ENCODE data around the gene COX6A1. TPM values are rescaled to one million over a fixed set of nuclear protein-coding genes. Genes with fewer than 3 reads are reported as not detected.
A peak's percentile ranks its signal among the peaks of the same experiment; 100 is the strongest.
"Not testable (repeated sequence)": the region's sequence is repeated elsewhere in the genome, so short reads cannot be mapped to it uniquely, and the experiment has no call there.

Gene COX6A1
- total RNA-seq, 1 donor from 2014 or later: 255 TPM

DNA sequence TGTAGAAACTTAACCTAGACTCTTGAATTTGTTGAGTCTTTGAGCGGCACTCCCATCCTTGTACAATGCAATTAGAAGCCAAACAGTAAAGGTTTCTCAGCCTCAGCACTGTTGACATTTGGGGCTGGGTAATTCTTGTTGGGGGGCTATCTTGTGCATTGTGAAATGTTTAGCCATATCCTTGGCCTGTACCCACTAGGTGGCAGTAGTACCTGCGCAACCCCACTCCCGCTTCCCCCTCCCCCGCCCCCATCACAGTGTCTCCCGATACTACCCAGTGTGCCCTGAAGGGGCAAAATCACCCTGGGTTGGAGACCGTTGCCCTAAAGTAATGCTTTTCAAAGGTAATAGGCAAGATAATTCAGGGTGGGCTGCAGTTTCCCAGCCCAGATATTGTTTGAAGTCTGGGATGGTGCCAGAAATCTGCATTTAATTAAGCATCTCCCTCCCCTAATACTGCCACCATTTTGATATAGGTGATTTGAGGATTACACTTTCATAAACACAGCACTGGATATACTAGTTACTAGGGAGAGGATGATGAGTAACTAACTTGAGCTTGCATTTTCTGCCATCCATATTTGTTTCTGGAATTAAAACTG lies 1.8 kb downstream of the COX6A1 start:
- ATAC-seq (ENCODE audit: low read depth) (peak; percentile 46), DNase-seq (peak; percentile 21)
- TF ChIP-seq, protein P1, sequence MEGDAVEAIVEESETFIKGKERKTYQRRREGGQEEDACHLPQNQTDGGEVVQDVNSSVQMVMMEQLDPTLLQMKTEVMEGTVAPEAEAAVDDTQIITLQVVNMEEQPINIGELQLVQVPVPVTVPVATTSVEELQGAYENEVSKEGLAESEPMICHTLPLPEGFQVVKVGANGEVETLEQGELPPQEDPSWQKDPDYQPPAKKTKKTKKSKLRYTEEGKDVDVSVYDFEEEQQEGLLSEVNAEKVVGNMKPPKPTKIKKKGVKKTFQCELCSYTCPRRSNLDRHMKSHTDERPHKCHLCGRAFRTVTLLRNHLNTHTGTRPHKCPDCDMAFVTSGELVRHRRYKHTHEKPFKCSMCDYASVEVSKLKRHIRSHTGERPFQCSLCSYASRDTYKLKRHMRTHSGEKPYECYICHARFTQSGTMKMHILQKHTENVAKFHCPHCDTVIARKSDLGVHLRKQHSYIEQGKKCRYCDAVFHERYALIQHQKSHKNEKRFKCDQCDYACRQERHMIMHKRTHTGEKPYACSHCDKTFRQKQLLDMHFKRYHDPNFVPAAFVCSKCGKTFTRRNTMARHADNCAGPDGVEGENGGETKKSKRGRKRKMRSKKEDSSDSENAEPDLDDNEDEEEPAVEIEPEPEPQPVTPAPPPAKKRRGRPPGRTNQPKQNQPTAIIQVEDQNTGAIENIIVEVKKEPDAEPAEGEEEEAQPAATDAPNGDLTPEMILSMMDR (IDR thresholded peaks at IDR 0.05): no peak
- Mint-ChIP-seq H3K27me3 (no peaks in the 10 kb centered on the region), H3K4me3 (peak overlapping the region; percentile 24), H3K36me3 (ENCODE audit: low read depth) (peaks cover 57% of the 10 kb centered on the region), H3K4me1 (peaks cover 29% of the 10 kb centered on the region), H3K9me3 (no peaks in the 10 kb centered on the region), H3K27ac (no peak overlapping the region)
- ChIA-PET POLR2A (interaction anchor here (0.6 to 1.0 kb wide), 2 partner anchors 10 to 239 kb away, joined by 3 to 11 read pairs; partner anchors contain the start of gene RPLP0), CTCF (interaction anchor here (1.1 to 1.6 kb wide), 3 partner anchors 27 to 30 kb away, joined by 3 to 4 read pairs (median 3); no protein-coding TSS in a partner anchor)
- intact Hi-C loops (cut with micrococcal nuclease): loop anchor here (1.0 to 10.0 kb wide), 10 partner anchors 30 to 655 kb away; partner anchors contain the start of genes DYNLL1, MLEC, POP5 and RAB35

DNA sequence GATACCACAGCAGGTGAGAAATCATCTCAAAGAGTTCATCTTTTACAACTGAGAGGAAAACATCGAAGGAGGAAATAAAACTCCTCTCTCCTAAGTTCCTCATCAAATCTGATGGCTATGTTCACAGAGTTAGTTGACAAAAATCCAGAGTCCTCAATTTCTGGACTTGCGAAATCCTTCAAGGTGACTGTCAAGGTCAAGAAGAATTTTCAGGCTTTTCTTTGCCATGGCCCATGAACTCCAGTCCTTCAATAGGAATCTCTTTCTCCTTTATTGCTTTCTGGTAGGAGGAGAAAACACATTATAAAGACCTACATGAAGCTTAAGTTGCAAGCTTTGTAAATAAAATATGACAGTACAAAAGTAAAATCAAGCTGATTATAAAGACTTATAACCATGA lies 6.8 kb downstream of the COX6A1 start:
- intact Hi-C loops (cut with micrococcal nuclease): no loop called here
- peaks cover 38% of the 10 kb centered on the region for H3K4me1 Mint-ChIP-seq
- POLR2A ChIA-PET: interaction anchor here (0.9 to 1.3 kb wide), 2 partner anchors 9 to 25 kb away, joined by 3 to 5 read pairs; partner anchors contain the start of gene SRSF9
- peak overlapping the region; percentile 95 for H3K27ac Mint-ChIP-seq
- peak overlapping the region; percentile 96 for H3K4me3 Mint-ChIP-seq
- CTCF ChIA-PET: no interaction called here
- DNase-seq: no peak
- no peaks in the 10 kb centered on the region for H3K27me3 Mint-ChIP-seq
- no peaks in the 10 kb centered on the region for H3K9me3 Mint-ChIP-seq
- ATAC-seq (ENCODE audit: low read depth): no peak
- peaks cover 57% of the 10 kb centered on the region for H3K36me3 Mint-ChIP-seq (ENCODE audit: low read depth)
- TF ChIP-seq, protein P1 (IDR thresholded peaks at IDR 0.05): no peak

DNA sequence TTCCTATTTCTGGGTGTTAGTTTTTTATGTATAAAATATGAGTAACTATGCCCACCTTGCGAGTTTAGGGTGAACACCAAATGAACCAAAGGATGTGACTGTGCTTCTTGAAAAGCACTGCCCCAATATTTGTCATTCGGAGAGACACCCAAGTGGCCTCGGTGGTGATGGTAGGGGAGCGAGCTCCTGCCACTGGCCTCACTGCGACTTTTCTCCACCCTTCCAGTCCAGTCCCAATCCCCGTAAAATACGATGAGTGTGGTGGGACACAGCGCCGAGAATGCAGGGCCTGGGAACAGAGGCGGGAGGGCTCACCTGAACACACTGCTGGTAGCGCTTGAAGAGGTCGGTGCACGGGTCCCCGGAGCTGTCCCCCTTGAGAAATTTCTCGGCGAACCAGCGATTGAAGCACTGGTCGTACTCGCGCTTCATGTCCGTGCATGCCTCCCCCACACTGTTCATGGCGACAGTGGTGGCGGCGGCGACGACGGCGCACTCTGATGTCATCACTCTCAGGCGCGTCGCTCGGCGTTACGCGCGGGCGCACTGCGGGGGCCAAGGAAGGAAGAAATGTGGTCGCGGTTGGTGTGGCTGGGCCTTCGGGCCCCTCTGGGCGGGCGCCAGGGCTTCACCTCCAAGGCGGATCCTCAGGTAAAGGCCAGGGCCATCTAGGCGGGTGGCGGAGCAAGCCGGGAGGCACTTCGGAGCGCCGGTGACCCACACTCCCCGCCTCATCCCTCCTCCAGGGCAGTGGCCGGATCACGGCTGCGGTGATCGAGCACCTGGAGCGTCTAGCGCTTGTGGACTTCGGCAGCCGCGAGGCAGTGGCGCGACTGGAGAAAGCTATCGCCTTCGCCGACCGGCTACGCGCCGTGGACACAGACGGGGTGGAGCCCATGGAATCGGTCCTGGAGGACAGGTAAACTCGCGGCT lies 8.3 kb downstream of the COX6A1 start, which contains the start of the genes GATC and TRIAP1:
TSS of gene GATC (plus strand) at position 534 of the 933 bp plus-strand sequence. CDS start at position 571, 37 bp downstream.
TSS of gene TRIAP1 (minus strand) at position 474 of the 933 bp plus-strand sequence. CDS start at position 462, 12 bp downstream.
- H3K27me3 Mint-ChIP-seq: no peaks in the 10 kb centered on the region
- H3K4me3 Mint-ChIP-seq: peak within 1 kb of the TSS; percentile 96
- peaks cover 50% of the 10 kb centered on the region for H3K36me3 Mint-ChIP-seq (ENCODE audit: low read depth)
- ChIA-PET CTCF (no interaction called here), POLR2A (interaction anchor here (0.8 to 2.5 kb wide), 7 partner anchors 9 to 181 kb away, joined by 3 to 5 read pairs (median 4); partner anchors contain the start of genes COQ5, COX6A1, PXN and RNU4-1)
- DNase-seq: peak; percentile 92
- intact Hi-C loops (cut with micrococcal nuclease): loop anchor here (1.0 to 2.0 kb wide), 4 partner anchors 8 to 570 kb away; partner anchors contain the start of genes C12orf43, COX6A1, DYNLL1 and SRSF9
- peak within 1 kb of the TSS; percentile 95 for H3K27ac Mint-ChIP-seq
- peak; percentile 95 for ATAC-seq (ENCODE audit: low read depth)
- H3K9me3 Mint-ChIP-seq: no peaks in the 10 kb centered on the region
- TF ChIP-seq, protein P1 (IDR thresholded peaks at IDR 0.05): no peak
- H3K4me1 Mint-ChIP-seq: peaks cover 31% of the 10 kb centered on the region

DNA sequence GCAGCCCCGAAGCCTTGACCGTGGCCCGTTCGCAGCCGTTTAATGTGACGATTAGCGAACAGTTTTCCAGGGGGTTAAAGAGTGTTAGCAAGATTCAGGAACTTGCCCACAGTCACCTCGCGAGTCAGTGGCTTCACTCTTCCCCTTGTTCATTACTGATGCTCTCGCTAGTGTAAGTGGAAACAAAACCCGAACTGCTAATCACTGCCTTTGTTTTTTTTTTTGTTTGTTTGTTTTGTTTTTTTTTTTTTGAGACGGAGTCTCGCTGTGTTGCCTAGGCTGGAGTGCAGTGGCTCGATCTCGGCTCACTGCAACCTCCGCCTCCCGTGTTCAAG lies 8.9 kb downstream of the COX6A1 start:
- DNase-seq, CTCF ChIA-PET, H3K9me3 Mint-ChIP-seq, H3K27me3 Mint-ChIP-seq: not testable (repeated sequence)
- Mint-ChIP-seq H3K4me1 (peaks cover 29% of the 10 kb centered on the region), H3K27ac (peak overlapping the region; percentile 95), H3K36me3 (ENCODE audit: low read depth) (peaks cover 44% of the 10 kb centered on the region), H3K4me3 (peak overlapping the region; percentile 96)
- POLR2A ChIA-PET: interaction anchor here (1.0 to 2.5 kb wide), 5 partner anchors 10 to 181 kb away, joined by 3 to 5 read pairs (median 4); partner anchors contain the start of genes PXN and RNU4-1
- peak; percentile 18 for ATAC-seq (ENCODE audit: low read depth)
- intact Hi-C loops (cut with micrococcal nuclease): loop anchor here (1.0 to 2.0 kb wide), 4 partner anchors 9 to 569 kb away; partner anchors contain the start of genes C12orf43, COX6A1, DYNLL1 and SRSF9

DNA sequence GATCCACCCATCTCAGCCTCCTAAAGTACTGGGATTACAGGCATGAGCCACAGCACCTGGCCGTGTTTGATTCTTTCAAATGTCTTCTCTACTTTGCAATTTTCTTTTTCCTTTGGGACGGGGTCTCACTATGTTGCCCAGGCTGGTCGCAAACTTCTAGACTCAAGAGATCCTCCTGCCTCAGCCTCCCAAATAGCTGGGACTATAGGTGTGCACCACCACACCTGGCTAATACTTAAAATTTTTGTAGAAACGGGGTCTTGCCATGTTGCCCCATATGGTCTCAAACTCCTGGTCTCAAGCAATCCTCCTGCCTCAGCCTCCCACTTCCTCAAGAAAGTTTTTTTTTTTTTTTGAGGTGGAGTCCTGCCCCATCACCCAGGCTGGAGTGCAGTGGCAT lies 10.1 kb downstream of the COX6A1 start:
- ChIA-PET CTCF (interaction anchor here (0.7 kb wide), 1 partner anchor 10 kb away, joined by 4 read pairs; the partner anchor contains the start of gene COX6A1), POLR2A (interaction anchor here (0.7 to 2.5 kb wide), 6 partner anchors 9 to 88 kb away, joined by 3 to 5 read pairs (median 4); partner anchors contain the start of genes COX6A1, DYNLL1 and SRSF9)
- no peak overlapping the region for H3K27ac Mint-ChIP-seq
- no peak for DNase-seq
- ATAC-seq (ENCODE audit: low read depth): no peak
- intact Hi-C loops (cut with micrococcal nuclease): loop anchor here (2.0 kb wide), 2 partner anchors 21 to 49 kb away; partner anchors contain the start of genes DYNLL1 and SRSF9
- peaks cover 29% of the 10 kb centered on the region for H3K4me1 Mint-ChIP-seq
- H3K4me3 Mint-ChIP-seq: peak overlapping the region; percentile 96
- H3K9me3 Mint-ChIP-seq: no peaks in the 10 kb centered on the region
- no peaks in the 10 kb centered on the region for H3K27me3 Mint-ChIP-seq
- peaks cover 40% of the 10 kb centered on the region for H3K36me3 Mint-ChIP-seq (ENCODE audit: low read depth)
- TF ChIP-seq, protein P1 (IDR thresholded peaks at IDR 0.05): no peak

DNA sequence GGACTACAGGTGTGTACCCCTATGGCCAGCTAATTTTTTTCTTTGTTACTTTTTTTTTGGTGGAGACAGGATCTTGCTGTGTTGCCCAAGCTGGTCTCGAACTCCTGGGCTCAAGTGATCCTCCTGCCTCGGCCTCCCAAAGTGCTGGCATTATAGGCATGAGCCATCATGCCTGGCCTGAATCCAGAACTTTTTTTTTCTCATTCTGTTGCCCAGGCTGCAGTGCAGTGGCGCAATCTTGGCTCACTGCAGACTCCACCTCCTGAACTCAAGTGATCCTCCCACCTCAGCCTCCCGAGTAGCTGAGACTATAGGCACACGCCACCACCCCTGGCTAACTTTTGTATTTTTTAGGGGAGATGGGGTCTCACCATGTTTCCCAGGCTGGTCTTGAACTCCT lies 14.6 kb downstream of the COX6A1 start:
- ATAC-seq (ENCODE audit: low read depth); DNase-seq; H3K9me3 Mint-ChIP-seq; H3K4me3 Mint-ChIP-seq; H3K27ac Mint-ChIP-seq; intact Hi-C loops (cut with micrococcal nuclease); H3K27me3 Mint-ChIP-seq: not testable (repeated sequence)
- CTCF ChIA-PET: interaction anchor here (1.0 to 1.8 kb wide), 2 partner anchors 14 to 16 kb away, joined by 3 to 5 read pairs; no protein-coding TSS in a partner anchor
- Mint-ChIP-seq H3K36me3 (ENCODE audit: low read depth) (peaks cover 43% of the 10 kb centered on the region), H3K4me1 (peaks cover 17% of the 10 kb centered on the region)
- POLR2A ChIA-PET: interaction anchor here (2.1 kb wide), 1 partner anchor 16 kb away, joined by 7 read pairs; no protein-coding TSS in a partner anchor
